ENCODE results near the gene ABHD17B. TPM values are rescaled to one million over a fixed set of nuclear protein-coding genes. Genes with fewer than 3 reads are reported as not detected.

ABHD17B gene
- total RNA-seq, 4 donors from 2014 or later: 10.5 to 24.8 (median 15.9) TPM

- no peaks in the 10 kb centered on the region for H3K27me3 ChIP-seq
- no peak overlapping the region for H3K4me3 ChIP-seq
- H3K36me3 ChIP-seq: peaks cover 0 to 14% of the 10 kb centered on the region in 2 donors
- no peak for ATAC-seq
- no peak overlapping the region for H3K27ac ChIP-seq
- no peaks in the 10 kb centered on the region for H3K9me3 ChIP-seq
- peaks cover 0 to 12% (median 0%) of the 10 kb centered on the region in 3 donors for H3K4me1 ChIP-seq
- no peak for TF ChIP-seq EP300 (IDR thresholded peaks at IDR 0.05)
- no peak for TF ChIP-seq POLR2A (IDR thresholded peaks at IDR 0.05)
- no peak for TF ChIP-seq CTCF (IDR thresholded peaks at IDR 0.05)
- TF ChIP-seq POLR2AphosphoS5 (IDR thresholded peaks at IDR 0.05): no peak
Observed at GRCh38 chr9:71924576-71924975, 13.6 kb upstream of the ABHD17B start.

GRCh38 chr9:71921190-71921814 is 10.3 kb upstream of the ABHD17B start:
- Histone ChIP-seq H3K36me3 (peaks cover 0 to 14% of the 10 kb centered on the region in 2 donors), H3K27me3 (no peaks in the 10 kb centered on the region), H3K27ac (no peak overlapping the region), H3K4me3 (no peak overlapping the region), H3K9me3 (no peaks in the 10 kb centered on the region), H3K4me1 (peaks cover 0 to 22% (median 5%) of the 10 kb centered on the region in 3 donors)
- ATAC-seq: no peak
- TF ChIP-seq POLR2AphosphoS5 (IDR thresholded peaks at IDR 0.05) (no peak), CTCF (IDR thresholded peaks at IDR 0.05) (no peak), EP300 (IDR thresholded peaks at IDR 0.05) (no peak), POLR2A (IDR thresholded peaks at IDR 0.05) (no peak)

GRCh38 chr9:71920456-71921189 is 9.6 kb upstream of the ABHD17B start:
- H3K27ac ChIP-seq: no peak overlapping the region
- no peaks in the 10 kb centered on the region for H3K9me3 ChIP-seq
- H3K4me3 ChIP-seq: no peak overlapping the region
- WGBS, 2 donors (ENCODE audit: low coverage in 1 of 2): 82 to 100% methylated on average over 1 of the region's 1 CpG
- peaks cover 0 to 14% of the 10 kb centered on the region in 2 donors for H3K36me3 ChIP-seq
- ATAC-seq: no peak
- no peak for TF ChIP-seq POLR2A (IDR thresholded peaks at IDR 0.05)
- TF ChIP-seq POLR2AphosphoS5 (IDR thresholded peaks at IDR 0.05): no peak
- TF ChIP-seq CTCF (IDR thresholded peaks at IDR 0.05): no peak
- no peaks in the 10 kb centered on the region for H3K27me3 ChIP-seq
- H3K4me1 ChIP-seq: peaks cover 0 to 22% (median 5%) of the 10 kb centered on the region in 3 donors

- ATAC-seq: no peak
- no peak overlapping the region for H3K27ac ChIP-seq
- H3K4me1 ChIP-seq: peaks cover 0 to 21% (median 5%) of the 10 kb centered on the region in 3 donors
- no peaks in the 10 kb centered on the region for H3K9me3 ChIP-seq
- peaks cover 0 to 14% of the 10 kb centered on the region in 2 donors for H3K36me3 ChIP-seq
- H3K27me3 ChIP-seq: no peaks in the 10 kb centered on the region
- WGBS, 2 donors (ENCODE audit: low coverage in 1 of 2): 88 to 100% methylated on average over 3 to 4 of the region's 5 CpGs
- TF ChIP-seq CTCF (IDR thresholded peaks at IDR 0.05) (no peak), POLR2AphosphoS5 (IDR thresholded peaks at IDR 0.05) (no peak), EP300 (IDR thresholded peaks at IDR 0.05) (no peak), POLR2A (IDR thresholded peaks at IDR 0.05) (no peak)
- H3K4me3 ChIP-seq: no peak overlapping the region
Observed at GRCh38 chr9:71918419-71918818, 7.4 kb upstream of the ABHD17B start.

All from gastroesophageal sphincter (tissue), 4 donors.